Neural progenitor cell (in vitro differentiated cells): ENCODE data around the gene HDDC3.

Source experiments
- CTCF ChIP-seq: fragments of 200-600 bp; sonication (generic); IDR thresholded peaks from 2 replicates; pipeline ENCODE4 v1.5.1; 2017; ENCODE audit warnings: antibody characterized with exemption, mild to moderate bottlenecking
- EZH2 ChIP-seq: fragments of 200-600 bp; sonication (generic); IDR thresholded peaks from 2 replicates; pipeline ENCODE4 v1.6.1; 2017; ENCODE audit warnings: antibody characterized with exemption, mild to moderate bottlenecking, moderate library complexity
- EZH2phosphoT487 ChIP-seq: fragments of 200-600 bp; sonication (generic); IDR thresholded peaks from 2 replicates; pipeline ENCODE4 v1.6.1; 2017; ENCODE audit warnings: antibody characterized with exemption

GRCh38 chr15:90892023-90892422 lies 40.3 kb downstream of the HDDC3 start:
- TF ChIP-seq CTCF (no peak), EZH2 (no peak), EZH2phosphoT487 (no peak)
